Measurements from ENCODE around the gene KAT6B.

- no peak for TF ChIP-seq CTCF (IDR thresholded peaks at IDR 0.05)
- TF ChIP-seq EP300 (IDR thresholded peaks at IDR 0.05) = no peak
- no peak for TF ChIP-seq POLR2AphosphoS5 (IDR thresholded peaks at IDR 0.05)
- TF ChIP-seq POLR2A (IDR thresholded peaks at IDR 0.05) = no peak
Observed at GRCh38 chr10:75018686-75019307, 192.4 kb downstream of the KAT6B start.
